Ramos (cell line): Measurements from ENCODE around the gene GSN.

ENCODE experiments used
- in situ Hi-C: fragments of 300-500 bp; cut with MboI; formaldehyde crosslinking; loops from one replicate; pipeline ENCODE4 v1.14.3; 2022; ENCODE audit warnings: low sequenced_read_pairs; ENCODE audit not compliant: unreplicated experiment

GSN gene

GRCh38 chr9:121299467-121300282 lies 31.7 kb downstream of the GSN start:
- in situ Hi-C loops, result no loop called here

- in situ Hi-C loops, result no loop called here
These were observed 32.5 kb downstream of the GSN start for GRCh38 chr9:121300283-121301119.

GRCh38 chr9:121301881-121302286 lies 33.9 kb downstream of the GSN start:
- in situ Hi-C loops, result no loop called here

GRCh38 chr9:121302341-121302740 lies 34.4 kb downstream of the GSN start:
- in situ Hi-C loops, result no loop called here

GRCh38 chr9:121302786-121303185 lies 34.8 kb downstream of the GSN start:
- in situ Hi-C loops, result no loop called here

- in situ Hi-C loops, result no loop called here
These were observed 35.8 kb downstream of the GSN start for GRCh38 chr9:121303456-121304451.

- in situ Hi-C loops, result no loop called here
These were observed 36.7 kb downstream of the GSN start for GRCh38 chr9:121304707-121305106.

GRCh38 chr9:121305269-121305994 lies 37.5 kb downstream of the GSN start:
- in situ Hi-C loops, result no loop called here

- in situ Hi-C loops, result no loop called here
These were observed 40.0 kb downstream of the GSN start for GRCh38 chr9:121307976-121308375.

- in situ Hi-C loops, result no loop called here
These were observed 40.8 kb downstream of the GSN start for GRCh38 chr9:121308765-121309164.

GRCh38 chr9:121309171-121309570 lies 41.2 kb downstream of the GSN start:
- in situ Hi-C loops, result no loop called here

GRCh38 chr9:121309833-121310425 lies 42.0 kb downstream of the GSN start:
- in situ Hi-C loops, result no loop called here

GRCh38 chr9:121310571-121310970 lies 42.6 kb downstream of the GSN start:
- in situ Hi-C loops, result no loop called here

- in situ Hi-C loops, result no loop called here
These were observed 44.2 kb downstream of the GSN start for GRCh38 chr9:121312169-121312568.

- in situ Hi-C loops, result no loop called here
These were observed 45.6 kb downstream of the GSN start for GRCh38 chr9:121313458-121314152.

GRCh38 chr9:121316378-121316777 lies 48.4 kb downstream of the GSN start:
- in situ Hi-C loops, result no loop called here

- in situ Hi-C loops, result no loop called here
These were observed 49.0 kb downstream of the GSN start for GRCh38 chr9:121316852-121317373.
